Natural killer cell treated with Interleukin-12 subunit alpha and Interleukin-12 subunit beta and Interleukin-15 and Interleukin-18, amount 100 ng/mL, for 72 hours (primary cell): Measurements from ENCODE around the gene CUX1. TPM values are rescaled to one million over a fixed set of nuclear protein-coding genes. Genes with fewer than 3 reads are reported as not detected.
"Not testable (repeated sequence)": the region's sequence is repeated elsewhere in the genome, so short reads cannot be mapped to it uniquely, and the experiment has no call there.

Experiments used
- ATAC-seq, 2 donors: fragments of 150-1000 bp; cut with Tn5 transposase in 1 of 2; sonication (Bioruptor Pico), chemical (Tn5 transposase) in 1 of 2; 2 replicates each; pipeline ENCODE4 v1.10.0; 2021
- DNase-seq: peaks from one replicate; pipeline ENCODE4 v3.0.0; 2022; ENCODE audit warnings: low spot score
- H3K27ac Mint-ChIP-seq, 2 donors: 1 replicate in 1 of 2; 2 replicates in 1 of 2; pipeline ENCODE4 v1.8.0; 2022; ENCODE audit warnings: mixed read lengths in 2 of 2, mild to moderate bottlenecking in 1 of 2, moderate library complexity in 1 of 2
- H3K27me3 Mint-ChIP-seq, 2 donors: 1 replicate in 1 of 2; 2 replicates in 1 of 2; pipeline ENCODE4 v1.8.0; 2022; ENCODE audit warnings: mixed read lengths in 2 of 2
- H3K36me3 Mint-ChIP-seq: one replicate; pipeline ENCODE4 v1.8.0; 2022; ENCODE audit warnings: mixed read lengths
- H3K4me1 Mint-ChIP-seq, 2 donors: 1 replicate in 1 of 2; 2 replicates in 1 of 2; pipeline ENCODE4 v1.8.0; 2022; ENCODE audit warnings: low read depth in 2 of 2, mixed read lengths in 2 of 2, mild to moderate bottlenecking in 1 of 2
- H3K4me3 Mint-ChIP-seq: one replicate; pipeline ENCODE4 v1.8.0; 2022; ENCODE audit warnings: mixed read lengths
- H3K9me3 Mint-ChIP-seq: 2 replicates; pipeline ENCODE4 v1.8.0; 2022; ENCODE audit warnings: mixed read lengths
- total RNA-seq, 2 donors: library from RNA; stranded (reverse); gene quantifications; one replicate each; pipeline ENCODE4 v1.2.3, GENCODE V29; 2022

CUX1 gene
- total RNA-seq, 2 donors from 2014 or later: 25.2 to 28.5 TPM

GRCh38 chr7:101838837-101839483 is 21.5 kb downstream of the CUX1 start:
- no peak for DNase-seq
- Mint-ChIP-seq H3K4me3 (no peak overlapping the region), H3K36me3 (no peaks in the 10 kb centered on the region), H3K9me3 (no peaks in the 10 kb centered on the region), H3K27ac (no peak overlapping the region), H3K4me1 (peaks cover 4 to 16% of the 10 kb centered on the region in 2 donors), H3K27me3 (no peaks in the 10 kb centered on the region)
- ATAC-seq: no peak

DNA sequence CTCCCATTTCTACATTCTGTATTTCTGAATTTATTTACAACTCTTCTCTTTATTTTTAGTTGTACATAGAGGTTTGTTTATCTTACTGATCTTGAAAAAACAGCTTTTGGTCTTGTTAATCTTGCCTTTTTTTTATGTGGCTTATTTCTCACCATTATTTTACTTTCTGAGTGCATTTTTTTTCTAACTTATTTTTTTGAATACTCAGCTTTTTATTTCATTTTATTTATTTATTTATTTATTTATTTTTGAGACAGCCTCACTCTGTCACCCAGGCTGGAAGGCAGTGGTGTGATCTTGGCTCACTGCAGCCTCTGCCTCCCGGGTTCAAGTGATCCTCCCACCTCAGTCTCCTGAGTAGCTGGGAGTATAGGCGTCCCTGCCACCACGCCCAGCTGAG is 23.9 kb downstream of the CUX1 start:
- H3K27ac Mint-ChIP-seq: no peak overlapping the region
- H3K4me3 Mint-ChIP-seq: no peak overlapping the region
- ATAC-seq (no peak), DNase-seq (no peak)
- H3K27me3 Mint-ChIP-seq: no peaks in the 10 kb centered on the region
- no peaks in the 10 kb centered on the region for H3K9me3 Mint-ChIP-seq
- H3K4me1 Mint-ChIP-seq: peaks cover 4 to 11% of the 10 kb centered on the region in 2 donors
- H3K36me3 Mint-ChIP-seq: no peaks in the 10 kb centered on the region

DNA sequence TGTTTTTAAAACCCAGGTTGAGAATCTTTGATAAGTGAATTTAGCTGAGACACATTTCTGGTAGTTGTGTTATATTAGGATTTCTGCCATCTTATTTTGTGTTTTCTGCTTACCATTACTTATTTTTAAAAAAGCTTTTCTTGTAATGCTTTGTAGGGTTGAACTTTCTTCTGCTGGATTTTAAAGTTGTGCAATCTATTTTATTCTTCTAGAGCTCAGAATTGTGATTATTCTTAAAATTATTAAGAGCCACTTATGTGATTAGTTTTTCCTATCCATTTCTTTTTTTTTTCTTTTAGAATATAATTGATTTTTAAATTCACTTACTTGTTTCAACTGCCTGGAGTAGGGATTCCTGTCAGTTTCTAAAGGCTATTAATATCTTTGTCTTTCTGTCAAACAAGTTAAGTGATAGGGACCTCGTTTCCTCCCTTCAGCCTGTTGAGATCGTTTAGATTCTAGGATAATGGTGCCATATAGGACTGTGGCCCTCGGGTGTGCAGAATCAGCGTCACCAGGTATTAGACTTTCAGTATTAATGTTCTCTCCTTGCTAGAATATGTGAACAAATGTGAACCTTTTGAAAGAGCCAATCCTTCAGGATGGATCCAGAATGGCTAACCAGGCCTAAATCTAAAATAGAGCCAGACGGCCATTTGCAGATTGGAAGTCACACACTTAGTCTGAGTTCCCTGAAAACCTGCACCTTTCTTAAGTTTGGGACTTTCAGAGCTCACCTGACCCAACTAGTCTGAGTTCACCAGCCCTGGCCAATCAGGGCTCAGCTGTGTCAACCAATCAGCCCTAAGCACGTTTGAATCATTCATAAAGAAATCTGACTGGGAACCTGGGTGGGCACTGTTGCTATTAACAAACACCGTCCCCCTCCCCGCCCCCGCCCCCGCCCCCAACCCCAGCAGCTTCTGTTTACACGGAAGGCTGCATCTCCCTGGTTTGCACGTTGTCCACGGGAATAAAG is 26.2 kb downstream of the CUX1 start:
- Mint-ChIP-seq H3K36me3 (no peaks in the 10 kb centered on the region), H3K4me1 (peaks cover 10 to 15% of the 10 kb centered on the region in 2 donors), H3K9me3 (no peaks in the 10 kb centered on the region), H3K27me3 (no peaks in the 10 kb centered on the region), H3K4me3 (no peak overlapping the region), H3K27ac (no peak overlapping the region)
- ATAC-seq (no peak), DNase-seq (no peak)

DNA sequence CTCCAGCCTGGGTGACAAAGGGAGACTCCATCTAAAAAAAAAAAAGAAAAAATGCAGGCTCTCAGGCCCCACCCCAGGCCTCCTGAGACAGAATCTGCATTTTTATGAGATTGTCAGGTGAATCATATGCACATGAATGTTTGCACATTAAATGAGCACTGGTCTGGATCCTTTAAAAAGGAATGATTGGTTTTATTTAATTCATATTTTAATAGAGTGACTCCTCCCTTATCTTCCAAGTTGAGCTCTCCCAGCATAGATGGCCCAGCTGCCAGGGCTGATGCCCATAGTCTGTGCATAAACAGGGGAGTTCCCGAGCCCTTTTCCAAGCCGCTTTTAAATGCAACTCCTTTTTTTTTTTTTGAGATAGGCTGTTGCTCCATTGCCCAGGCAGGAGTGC is 28.5 kb downstream of the CUX1 start:
- no peak overlapping the region for H3K4me3 Mint-ChIP-seq
- peaks cover 5% of the 10 kb centered on the region for H3K36me3 Mint-ChIP-seq
- no peaks in the 10 kb centered on the region for H3K9me3 Mint-ChIP-seq
- H3K27ac Mint-ChIP-seq: no peak overlapping the region
- DNase-seq: no peak
- peaks cover 10 to 14% of the 10 kb centered on the region in 2 donors for H3K4me1 Mint-ChIP-seq
- no peak for ATAC-seq
- H3K27me3 Mint-ChIP-seq: no peaks in the 10 kb centered on the region

DNA sequence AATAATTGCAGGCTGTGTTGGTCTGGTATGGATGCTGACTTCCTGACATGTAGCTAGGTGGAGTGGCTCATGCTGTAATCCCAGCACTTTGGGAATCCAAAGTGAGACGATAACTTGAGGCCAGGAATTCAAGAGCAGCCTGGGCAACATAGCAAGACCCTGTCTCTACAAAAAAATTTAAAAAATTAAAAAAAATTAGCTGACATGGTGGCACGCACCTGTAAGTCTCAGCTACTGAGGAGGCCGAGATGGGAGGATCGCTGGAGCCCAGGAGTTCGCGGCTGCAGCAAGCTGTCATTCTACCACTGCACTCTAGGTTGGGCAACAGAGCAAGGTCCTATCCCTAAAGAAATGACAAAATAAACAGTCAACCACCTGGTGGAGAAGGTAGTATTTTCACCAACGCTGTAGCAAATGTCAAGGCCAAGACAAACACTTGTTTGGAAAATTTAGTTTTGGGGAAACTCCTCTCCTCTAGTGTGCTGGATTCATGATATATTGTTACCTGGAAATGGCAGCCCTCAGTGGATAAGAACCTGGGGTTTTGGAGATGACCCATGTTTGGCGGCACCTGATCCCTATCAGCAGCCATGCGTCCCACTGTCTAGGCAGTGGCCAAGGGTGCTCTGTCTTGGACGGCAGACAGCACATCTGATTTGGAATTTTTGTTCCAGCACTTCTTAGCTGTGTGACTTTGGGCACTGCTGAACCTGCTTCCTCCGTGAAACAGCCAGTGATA is 29.5 kb downstream of the CUX1 start:
- peaks cover 5% of the 10 kb centered on the region for H3K36me3 Mint-ChIP-seq
- H3K27ac Mint-ChIP-seq: no peak overlapping the region
- no peak for ATAC-seq
- H3K4me3 Mint-ChIP-seq: no peak overlapping the region
- no peak for DNase-seq
- no peaks in the 10 kb centered on the region for H3K9me3 Mint-ChIP-seq
- H3K27me3 Mint-ChIP-seq: no peaks in the 10 kb centered on the region
- H3K4me1 Mint-ChIP-seq: peaks cover 10 to 14% of the 10 kb centered on the region in 2 donors

DNA sequence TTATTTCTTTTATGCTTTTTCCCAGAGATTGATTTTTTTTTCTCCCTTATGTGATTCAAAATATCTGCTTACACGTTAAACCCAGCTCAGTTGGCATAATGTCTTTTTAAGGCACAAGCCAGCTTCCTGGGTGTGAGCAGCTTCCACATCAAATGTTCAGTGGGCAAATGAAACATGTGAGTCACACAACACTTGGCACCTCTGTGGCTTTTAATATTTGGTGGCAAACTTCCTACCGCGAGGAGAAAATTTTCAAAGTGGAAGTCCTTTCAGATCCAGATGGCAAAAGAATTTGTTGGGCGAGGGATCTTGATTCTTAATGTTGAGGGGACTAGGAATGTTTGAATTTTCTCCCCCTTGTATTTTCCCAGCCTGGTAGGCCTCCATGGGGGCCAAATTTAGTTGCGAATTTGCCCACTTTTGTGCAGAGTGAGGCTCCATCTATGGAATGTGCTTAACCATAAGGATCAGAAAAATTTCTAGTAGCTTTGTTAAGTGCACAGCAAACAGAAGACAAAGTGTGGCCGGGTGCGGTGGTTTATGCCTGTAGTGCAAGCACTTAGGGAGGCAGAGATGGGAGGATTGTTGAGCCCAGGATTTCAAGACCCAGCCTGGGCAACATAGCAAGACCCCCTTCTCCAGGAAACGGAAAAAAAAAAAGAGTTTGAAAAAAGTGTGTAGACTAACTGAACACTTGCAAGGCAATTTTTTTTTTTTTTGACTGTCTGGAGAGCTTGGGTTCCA is 31.0 kb downstream of the CUX1 start:
- Mint-ChIP-seq H3K27me3 (no peaks in the 10 kb centered on the region), H3K27ac (no peak overlapping the region), H3K4me1 (peaks cover 10 to 13% of the 10 kb centered on the region in 2 donors), H3K9me3 (no peaks in the 10 kb centered on the region), H3K36me3 (peaks cover 5% of the 10 kb centered on the region), H3K4me3 (no peak overlapping the region)
- ATAC-seq (no peak), DNase-seq (no peak)

GRCh38 chr7:101849314-101849713 is 31.9 kb downstream of the CUX1 start:
- ATAC-seq: not testable (repeated sequence)

DNA sequence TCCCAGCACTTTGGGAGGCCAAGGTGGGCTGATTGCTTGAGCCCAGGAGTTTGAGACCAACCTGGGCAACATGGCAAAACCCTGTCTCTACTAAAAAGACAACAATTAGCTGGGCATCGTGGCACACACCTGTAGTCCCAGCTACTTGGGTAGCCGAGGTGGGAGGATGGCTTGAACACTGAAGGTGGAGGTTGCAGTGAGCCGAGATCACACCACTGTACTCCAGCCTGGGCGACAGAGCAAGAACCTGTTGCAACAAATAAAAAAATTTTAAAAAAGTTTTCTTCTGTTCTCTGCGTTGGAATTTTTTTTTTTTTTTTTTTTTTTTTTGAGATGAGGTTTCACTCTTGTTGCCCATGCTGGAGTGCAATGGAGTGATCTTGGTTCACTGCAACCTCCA is 34.9 kb downstream of the CUX1 start:
- not testable (repeated sequence) for H3K36me3 Mint-ChIP-seq, H3K27ac Mint-ChIP-seq, DNase-seq, H3K27me3 Mint-ChIP-seq, H3K4me3 Mint-ChIP-seq, H3K9me3 Mint-ChIP-seq, ATAC-seq
- H3K4me1 Mint-ChIP-seq: peaks cover 31 to 34% of the 10 kb centered on the region in 2 donors

More at GRCh38 chr7:101849314-101849713, 31.9 kb downstream of the CUX1 start:
- H3K27me3 Mint-ChIP-seq, H3K9me3 Mint-ChIP-seq, DNase-seq, H3K27ac Mint-ChIP-seq, H3K4me3 Mint-ChIP-seq, H3K36me3 Mint-ChIP-seq: not testable (repeated sequence)
- H3K4me1 Mint-ChIP-seq: peaks cover 12 to 20% of the 10 kb centered on the region in 2 donors

DNA sequence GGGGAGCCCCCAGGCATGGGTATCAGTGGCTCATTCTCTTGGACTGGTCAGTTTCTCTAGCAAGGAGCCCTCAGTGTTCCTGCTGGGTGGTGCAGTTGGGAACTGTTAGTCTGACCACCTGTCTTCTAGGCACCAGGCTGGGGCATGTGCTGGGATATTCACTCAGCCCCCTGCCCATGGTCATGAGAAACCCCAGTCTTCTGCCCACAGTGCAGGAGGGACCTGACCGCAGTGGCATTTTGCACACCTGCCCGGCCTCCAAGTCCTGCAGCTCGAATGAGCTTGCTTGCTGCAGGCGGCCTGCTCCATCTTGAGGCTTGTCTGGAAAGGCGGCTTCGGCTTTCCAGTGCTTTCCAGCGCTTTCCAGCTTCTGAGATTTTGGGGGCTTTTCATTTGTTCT is 36.3 kb downstream of the CUX1 start:
- peaks cover 29 to 33% of the 10 kb centered on the region in 2 donors for H3K4me1 Mint-ChIP-seq
- H3K9me3 Mint-ChIP-seq: no peaks in the 10 kb centered on the region

DNA sequence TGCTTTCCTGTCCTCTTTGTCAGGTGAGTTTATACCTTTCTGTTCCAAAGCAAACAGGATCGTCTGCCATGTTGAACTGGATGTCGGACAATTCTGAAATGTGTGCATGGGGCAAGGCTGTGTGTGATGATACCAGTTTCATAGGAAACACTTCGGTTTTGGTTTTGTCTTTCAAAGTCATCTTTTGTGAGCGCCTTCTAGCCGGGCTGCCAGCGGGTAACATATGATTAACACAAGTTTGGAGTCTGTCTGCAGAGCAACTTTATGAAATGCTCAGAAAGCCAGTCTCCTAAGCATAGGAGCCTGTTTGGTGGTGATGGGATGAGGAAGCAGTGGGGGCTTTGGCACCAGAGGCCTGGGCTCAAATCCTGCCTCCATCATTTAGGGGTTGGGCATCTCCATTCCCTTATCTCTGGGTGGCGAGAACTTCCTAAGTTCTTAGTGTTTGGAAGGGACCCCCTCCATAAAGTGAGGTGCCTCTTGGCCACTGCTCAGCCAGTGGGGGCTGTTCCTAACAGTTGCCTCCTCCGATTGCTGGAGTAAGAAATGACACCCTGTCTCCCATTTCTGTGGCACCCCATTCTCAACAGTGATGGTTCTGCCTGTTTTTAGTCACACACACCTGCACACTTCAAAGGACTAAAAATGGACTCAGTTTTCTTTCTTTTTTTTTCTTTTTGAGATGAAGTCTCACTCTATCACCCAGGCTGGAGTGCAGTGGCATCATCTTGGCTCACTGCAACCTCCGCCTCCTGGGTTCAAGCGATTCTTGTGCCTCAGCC is 36.8 kb downstream of the CUX1 start:
- Mint-ChIP-seq H3K27ac (no peak overlapping the region), H3K4me1 (peaks cover 28 to 31% of the 10 kb centered on the region in 2 donors), H3K36me3 (peaks cover 3% of the 10 kb centered on the region), H3K9me3 (no peaks in the 10 kb centered on the region), H3K27me3 (no peaks in the 10 kb centered on the region), H3K4me3 (no peak overlapping the region)
- no peak for DNase-seq
- ATAC-seq: no peak

More for the DNA sequence above, 36.3 kb downstream of the CUX1 start:
- H3K27me3 Mint-ChIP-seq: no peaks in the 10 kb centered on the region
- no peak overlapping the region for H3K4me3 Mint-ChIP-seq
- H3K36me3 Mint-ChIP-seq: peaks cover 5% of the 10 kb centered on the region
- ATAC-seq (no peak), DNase-seq (no peak)
- no peak overlapping the region for H3K27ac Mint-ChIP-seq

GRCh38 chr7:101856473-101857357 is 39.3 kb downstream of the CUX1 start:
- Mint-ChIP-seq H3K27me3 (no peaks in the 10 kb centered on the region), H3K4me1 (peaks cover 32 to 38% of the 10 kb centered on the region in 2 donors), H3K36me3 (no peaks in the 10 kb centered on the region), H3K4me3 (peak overlapping the region; percentile 99), H3K27ac (peak overlapping the region; percentile 94 to 97), H3K9me3 (no peaks in the 10 kb centered on the region)
- ATAC-seq (peak; percentile 96 to 97), DNase-seq (peak; percentile 92)

GRCh38 chr7:101857358-101857811 is 40.0 kb downstream of the CUX1 start:
- Mint-ChIP-seq H3K4me1 (peaks cover 32 to 38% of the 10 kb centered on the region in 2 donors), H3K9me3 (no peaks in the 10 kb centered on the region), H3K4me3 (peak overlapping the region; percentile 99), H3K36me3 (no peaks in the 10 kb centered on the region), H3K27me3 (no peaks in the 10 kb centered on the region), H3K27ac (peak overlapping the region; percentile 94 to 97)
- DNase-seq (no peak), ATAC-seq (no peak)
